H1 (cell line): Measurements from ENCODE around the gene COLEC11. TPM values are rescaled to one million over a fixed set of nuclear protein-coding genes. Genes with fewer than 3 reads are reported as not detected.

Source experiments
- CTCF ChIA-PET: fragments of 300-600 bp; sonication (Branson Sonifier 250); formaldehyde crosslinking; loops from one replicate; lab custom pipeline; 2021; ENCODE audit not compliant: partially characterized antibody; lab: Charles Lee
- POLR2A ChIA-PET: fragments of 300-600 bp; sonication (Branson Sonifier 250); formaldehyde crosslinking; loops from one replicate; lab custom pipeline; 2021; ENCODE audit warnings: inconsistent platforms; ENCODE audit not compliant: partially characterized antibody; lab: Charles Lee
- DNase-seq, 2 experiments: peaks; one replicate each; pipeline versions ENCODE4 v3.0.0 to v3.0.0-alpha.2; 2010 to 2022; ENCODE audit warnings: low spot score in 2 of 2, low read depth in 1 of 2, mixed read lengths in 1 of 2
- FAIRE-seq: peaks from 2 replicates; lab custom pipeline; 2011; peaks lifted over from hg19 to GRCh38; lab: Jason Lieb, UNC
- H2AFZ ChIP-seq: 2 replicates; pipeline ENCODE4 v1.8.1; 2012; ENCODE audit warnings: low read length, inconsistent platforms
- H2AK5ac ChIP-seq: 2 replicates; pipeline ENCODE4 v1.6.1; 2013; ENCODE audit warnings: low read depth, low read length
- H2BK120ac ChIP-seq: replicated peaks from 2 replicates; pipeline ENCODE3; 2013; ENCODE audit warnings: low read depth, low read length, inconsistent platforms
- H2BK12ac ChIP-seq: 2 replicates; pipeline ENCODE4 v1.6.1; 2013; ENCODE audit warnings: low read depth, low read length
- H2BK15ac ChIP-seq: 2 replicates; pipeline ENCODE4 v1.6.1; 2013; ENCODE audit warnings: low read length
- H2BK20ac ChIP-seq: 2 replicates; pipeline ENCODE4 v1.6.1; 2013; ENCODE audit warnings: low read length
- H2BK5ac ChIP-seq: 2 replicates; pipeline ENCODE4 v1.6.1; 2013; ENCODE audit warnings: low read depth, low read length
- H3K14ac ChIP-seq: 2 replicates; pipeline ENCODE4 v1.6.1; 2013; ENCODE audit warnings: inconsistent platforms; ENCODE audit not compliant: insufficient read length
- H3K18ac ChIP-seq: 2 replicates; pipeline ENCODE4 v1.6.1; 2013; ENCODE audit warnings: low read length; ENCODE audit errors: extremely low read depth
- H3K23ac ChIP-seq: 2 replicates; pipeline ENCODE4 v1.6.1; 2013; ENCODE audit warnings: inconsistent platforms; ENCODE audit not compliant: insufficient read length
- H3K23me2 ChIP-seq: 2 replicates; pipeline ENCODE4 v1.6.1; 2013; ENCODE audit warnings: low read depth, low read length
- H3K27ac ChIP-seq: 2 replicates; pipeline ENCODE4 v1.6.1; 2011; ENCODE audit warnings: low read depth, low read length, inconsistent platforms
- H3K27me3 ChIP-seq, 4 experiments: replicated peaks in 1 of 4; 1 replicate in 1 of 4; 2 replicates in 3 of 4; pipeline versions ENCODE4 v1.6.1 to v1.8.1; 2011 to 2013; ENCODE audit warnings: low read length in 3 of 4, mild to moderate bottlenecking in 3 of 4, inconsistent platforms in 2 of 4, mixed read lengths in 2 of 4, moderate library complexity in 1 of 4; ENCODE audit not compliant: control insufficient read depth in 3 of 4, insufficient read depth in 3 of 4; ENCODE audit errors: extremely low read depth in 1 of 4
- H3K36me3 ChIP-seq, 4 experiments: 2 replicates each; pipeline versions ENCODE4 v1.6.1 to v1.8.1; 2011 to 2013; ENCODE audit warnings: mild to moderate bottlenecking in 4 of 4, low read length in 3 of 4, moderate library complexity in 2 of 4, control low read depth in 1 of 4, inconsistent platforms in 1 of 4; ENCODE audit not compliant: insufficient read depth in 4 of 4, control insufficient read depth in 2 of 4
- H3K4ac ChIP-seq: replicated peaks from 2 replicates; pipeline ENCODE3; 2013; ENCODE audit warnings: low read length, low read depth, mixed read lengths, inconsistent platforms; ENCODE audit not compliant: insufficient read length
- H3K4me1 ChIP-seq, 4 experiments: replicated peaks in 1 of 4; 1 replicate in 1 of 4; 2 replicates in 3 of 4; pipeline versions ENCODE4 v1.6.1 to v1.8.1; 2011 to 2013; ENCODE audit warnings: low read length in 3 of 4, inconsistent platforms in 2 of 4, mixed read lengths in 1 of 4; ENCODE audit not compliant: insufficient read depth in 4 of 4, control insufficient read depth in 3 of 4
- H3K4me2 ChIP-seq, 2 experiments: 2 replicates each; pipeline versions ENCODE4 v1.6.1 to v1.8.1; 2011 to 2013; ENCODE audit warnings: low read depth in 2 of 2, low read length in 2 of 2, control low read depth in 1 of 2, inconsistent platforms in 1 of 2, mild to moderate bottlenecking in 1 of 2; ENCODE audit not compliant: insufficient read depth in 1 of 2
- H3K4me3 ChIP-seq, 4 experiments: fragments of 200-600, 300-600 bp in 1 of 4; sonication (generic), shearing (Covaris generic), sonication (Bioruptor Twin) in 1 of 4; 2 replicates each; pipeline versions ENCODE4 v1.5.1 to v1.8.1; 2011 to 2016; ENCODE audit warnings: low read length in 4 of 4, low read depth in 3 of 4, control low read depth in 2 of 4, inconsistent platforms in 2 of 4, mild to moderate bottlenecking in 2 of 4, mixed read lengths in 1 of 4, moderate library complexity in 1 of 4; ENCODE audit not compliant: insufficient read depth in 2 of 4; ENCODE audit errors: extremely low read depth in 1 of 4
- H3K56ac ChIP-seq: replicated peaks from 2 replicates; pipeline ENCODE3; 2013; ENCODE audit warnings: low read depth, mild to moderate bottlenecking, mixed read lengths, low read length, inconsistent platforms; ENCODE audit not compliant: insufficient read length
- H3K79me1 ChIP-seq: 2 replicates; pipeline ENCODE4 v1.6.1; 2013; ENCODE audit warnings: low read depth, low read length, control low read depth
- H3K79me2 ChIP-seq, 2 experiments: 2 replicates each; pipeline versions ENCODE4 v1.6.1 to v1.8.1; 2012 to 2013; ENCODE audit warnings: low read length in 2 of 2, mild to moderate bottlenecking in 2 of 2, inconsistent platforms in 1 of 2; ENCODE audit not compliant: insufficient read depth in 2 of 2, control insufficient read depth in 1 of 2
- H3K9ac ChIP-seq, 4 experiments: replicated peaks in 1 of 4; 1 replicate in 1 of 4; 2 replicates in 3 of 4; pipeline versions ENCODE4 v1.6.1 to v1.8.1; 2011 to 2013; ENCODE audit warnings: low read depth in 3 of 4, low read length in 3 of 4, control low read depth in 2 of 4, mild to moderate bottlenecking in 2 of 4, moderate library complexity in 2 of 4, inconsistent platforms in 1 of 4; ENCODE audit errors: extremely low read depth in 1 of 4
- H3K9me3 ChIP-seq, 2 experiments: 2 replicates each; pipeline versions ENCODE4 v1.6.1 to v1.8.1; 2012 to 2013; ENCODE audit warnings: mild to moderate bottlenecking in 2 of 2, moderate library complexity in 2 of 2, control low read depth in 1 of 2, inconsistent platforms in 1 of 2, low read depth in 1 of 2, low read length in 1 of 2, mixed read lengths in 1 of 2; ENCODE audit not compliant: insufficient read depth in 2 of 2
- H4K20me1 ChIP-seq, 2 experiments: replicated peaks in 1 of 2; 2 replicates each; pipeline versions ENCODE3 to v1.8.1; 2011 to 2013; ENCODE audit warnings: inconsistent platforms in 2 of 2, low read length in 2 of 2, mild to moderate bottlenecking in 1 of 2; ENCODE audit not compliant: insufficient read depth in 2 of 2, control insufficient read depth in 1 of 2
- H4K5ac ChIP-seq: 2 replicates; pipeline ENCODE4 v1.6.1; 2013; ENCODE audit warnings: low read length, low read depth, mixed read lengths, inconsistent platforms; ENCODE audit not compliant: insufficient read length
- H4K8ac ChIP-seq: 2 replicates; pipeline ENCODE4 v1.8.0; 2013; ENCODE audit warnings: mild to moderate bottlenecking, moderate library complexity, low read length, inconsistent platforms; ENCODE audit not compliant: insufficient read depth; ENCODE audit errors: extremely low read depth
- H4K91ac ChIP-seq: replicated peaks from 2 replicates; pipeline ENCODE3; 2013; ENCODE audit warnings: low read length, mixed read lengths, inconsistent platforms; ENCODE audit not compliant: insufficient read length
- ATF2 ChIP-seq: IDR thresholded peaks from 2 replicates; pipeline ENCODE4 v1.6.1; 2012; ENCODE audit warnings: low read length, inconsistent platforms
- BACH1 ChIP-seq: IDR thresholded peaks from 2 replicates; pipeline ENCODE4 v1.6.1; 2012; ENCODE audit warnings: low read length, improper control_type of control experiment
- SIN3A ChIP-seq, 2 experiments: IDR thresholded peaks in 1 of 2; conservative IDR thresholded peaks in 1 of 2; 2 replicates each; pipeline ENCODE4 v1.6.1; 2011 to 2012; ENCODE audit warnings: low read length in 2 of 2, improper control_type of control experiment in 1 of 2, low read depth in 1 of 2, mild to moderate bottlenecking in 1 of 2
- SP2 ChIP-seq: IDR thresholded peaks from 2 replicates; pipeline ENCODE4 v1.6.1; 2012; ENCODE audit warnings: mild to moderate bottlenecking, low read length, inconsistent platforms
- TEAD4 ChIP-seq: IDR thresholded peaks from 2 replicates; pipeline ENCODE4 v1.6.1; 2012; ENCODE audit warnings: low read depth, low read length, inconsistent platforms, mixed read lengths
- WGBS, 2 experiments: shearing (Covaris generic) in 1 of 2; methylation state at CpG; one replicate each; pipeline versions ENCODE4 v1.1.6 to v1.1.7; 2013 to 2015; ENCODE audit warnings: low lambda C conversion rate in 2 of 2, mixed read lengths in 2 of 2, inconsistent platforms in 1 of 2, low coverage in 1 of 2, missing lambda C conversion rate in 1 of 2; ENCODE audit not compliant: insufficient replicate concordance in 2 of 2, insufficient coverage in 1 of 2, insufficient read length in 1 of 2; ENCODE audit errors: extremely low coverage in 1 of 2, missing lambda C conversion rate in 1 of 2; 5-methylcytosine and 5-hydroxymethylcytosine counted together
- polyA plus RNA-seq, 7 experiments: library from polyadenylated mRNA; depleted of rRNA in 3 of 7; stranded (reverse) in 5 of 7; unstranded in 2 of 7; fragments of >200 nt in 5 of 7; fragments of 200-250 nt in 2 of 7; gene quantifications; 1 replicate in 5 of 7; 2 replicates in 1 of 7; 4 replicates in 1 of 7; pipeline versions ENCODE4 v1.2.1 to v1.2.3, GENCODE V29; 2011 to 2013; ENCODE audit warnings: missing spikeins in 2 of 7, mixed read lengths in 2 of 7
- total RNA-seq: library from RNA; stranded (reverse); fragmentation: NEBNext Ultra II Directional; extraction: Animal tissue kit (Norgen Biotek cat#: 25700); gene quantifications from 2 replicates; pipeline ENCODE4 v1.2.1, GENCODE V29; 2021
- TF ChIP-seq, protein P1 (sequence below): IDR thresholded peaks from 2 replicates; pipeline ENCODE4 v1.6.1; 2011; ENCODE audit warnings: low read depth, mild to moderate bottlenecking, low read length; ENCODE audit not compliant: insufficient read depth

COLEC11 gene
- total and polyA plus RNA-seq, 2 of the 8 experiments (the other 6 are each of a cell fraction or from before 2014, with no cell fraction given): 0.47 to 0.80 TPM

- H3K27me3 ChIP-seq: no peaks in the 10 kb centered on the region; a peak in 1 of 7 replicates
- 98% methylated on average over 7 of the region's 7 CpGs; no CpG with 5 or more reads in 1 of the 2 experiments for WGBS, 2 experiments
These were observed 35.7 kb downstream of the COLEC11 start for GRCh38 chr2:3630631-3631030.

More at GRCh38 chr2:3630631-3631030, 35.7 kb downstream of the COLEC11 start:
- Histone ChIP-seq H3K27ac (no peak overlapping the region), H4K91ac (no peak overlapping the region), H3K9me3 (no peaks in the 10 kb centered on the region), H2AK5ac (no peak overlapping the region), H3K4me1 (no peaks in the 10 kb centered on the region; a peak in 2 of 7 replicates), H2BK5ac (no peak overlapping the region), H3K36me3 (no peaks in the 10 kb centered on the region), H3K4me2 (no peak overlapping the region), H4K8ac (no peak overlapping the region), H3K18ac (no peak overlapping the region), H3K4me3 (no peak overlapping the region), H3K4ac (no peak overlapping the region), H3K9ac (no peak overlapping the region), H3K14ac (no peak overlapping the region), H3K23me2 (no peaks in the 10 kb centered on the region), H2AFZ (no peak overlapping the region), H3K79me1 (no peaks in the 10 kb centered on the region), H2BK12ac (no peak overlapping the region), H2BK15ac (no peak overlapping the region), H3K23ac (no peak overlapping the region), H2BK20ac (no peak overlapping the region), H2BK120ac (no peak overlapping the region), H3K79me2 (no peaks in the 10 kb centered on the region), H4K5ac (no peak overlapping the region), H3K56ac (no peak overlapping the region), H4K20me1 (no peaks in the 10 kb centered on the region)
- no peak for FAIRE-seq
- TF ChIP-seq SIN3A (conservative IDR thresholded peaks at IDR 0.05 in 1 of 2, IDR thresholded peaks at IDR 0.05 in 1 of 2; ENCODE audit: low read depth in 1 of 2, low read length in 2 of 2): no peak
- no peak for TF ChIP-seq TEAD4
- TF ChIP-seq SP2: no peak
- no peak for TF ChIP-seq ATF2
- no peak for TF ChIP-seq BACH1
- TF ChIP-seq, protein P1, sequence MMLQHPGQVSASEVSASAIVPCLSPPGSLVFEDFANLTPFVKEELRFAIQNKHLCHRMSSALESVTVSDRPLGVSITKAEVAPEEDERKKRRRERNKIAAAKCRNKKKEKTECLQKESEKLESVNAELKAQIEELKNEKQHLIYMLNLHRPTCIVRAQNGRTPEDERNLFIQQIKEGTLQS: no peak
- POLR2A ChIA-PET: no interaction called here
- CTCF ChIA-PET: no interaction called here
- DNase-seq: no peak
